Esophagus squamous epithelium (tissue), 5 donors: ENCODE data around the gene DHX29. TPM values are rescaled to one million over a fixed set of nuclear protein-coding genes. Genes with fewer than 3 reads are reported as not detected.

Source experiments
- DNase-seq: peaks from one replicate; lab custom pipeline; 2025; lab: John Stamatoyannopoulos, UW
- H3K27ac ChIP-seq, 4 donors: fragments of 200-600 bp; sonication (generic); one replicate each; pipeline ENCODE4 v1.5.1; 2016 to 2019; ENCODE audit warnings: mild to moderate bottlenecking in 1 of 4
- H3K27me3 ChIP-seq, 4 donors: fragments of 200-600 bp; sonication (generic); 1 replicate in 3 of 4; 2 replicates in 1 of 4; pipeline versions ENCODE4 v1.5.1 to v1.6.0; 2017 to 2021; ENCODE audit warnings: antibody characterized with exemption in 1 of 4
- H3K36me3 ChIP-seq, 3 donors: fragments of 200-600 bp; sonication (generic); one replicate each; pipeline ENCODE4 v1.5.1; 2016 to 2019
- H3K4me1 ChIP-seq, 3 donors: fragments of 200-600 bp; sonication (generic); one replicate each; pipeline ENCODE4 v1.5.1; 2017 to 2019
- H3K4me3 ChIP-seq, 4 donors: fragments of 200-600 bp; sonication (generic); 1 replicate in 3 of 4; 2 replicates in 1 of 4; pipeline ENCODE4 v1.5.1; 2016 to 2019; ENCODE audit warnings: mild to moderate bottlenecking in 2 of 4, moderate library complexity in 1 of 4
- H3K9me3 ChIP-seq, 3 donors: fragments of 200-600 bp; sonication (generic); one replicate each; pipeline ENCODE4 v1.5.1; 2016 to 2019
- POLR2A ChIP-seq, 4 donors: fragments of 450-650 bp; IDR thresholded peaks; one replicate each; pipeline ENCODE4 v1.6.1; 2017; ENCODE audit warnings: antibody characterized with exemption in 4 of 4, mild to moderate bottlenecking in 4 of 4, moderate library complexity in 3 of 4
- WGBS, 2 donors: methylation state at CpG; one replicate each; pipeline ENCODE4 v1.1.5; 2018; 5-methylcytosine and 5-hydroxymethylcytosine counted together
- intact Hi-C: fragments of 100-400 bp; cut with DNase I; formaldehyde crosslinking; loops from one replicate; pipeline ENCODE4 v1.15.0; 2022
- total RNA-seq, 4 donors: library from RNA; depleted of rRNA; stranded (reverse); fragments of >200 nt; gene quantifications; one replicate each; pipeline ENCODE4 v1.1.0, GENCODE V29; 2016
- TF ChIP-seq, protein P1 (sequence below), 6 experiments: fragments of 450-650 bp in 4 of 6; fragments of 200-600 bp in 2 of 6; sonication (generic) in 2 of 6; IDR thresholded peaks; one replicate each; pipeline ENCODE4 v1.5.1; 2016 to 2019; ENCODE audit warnings: antibody characterized with exemption in 6 of 6, mild to moderate bottlenecking in 4 of 6, moderate library complexity in 4 of 6
- donor health status: DM: yes; HTN: yes; CAD: no.

The DHX29 gene
- total RNA-seq, 4 donors from 2014 or later: 14.8 to 26.7 (median 26.4) TPM

DNA sequence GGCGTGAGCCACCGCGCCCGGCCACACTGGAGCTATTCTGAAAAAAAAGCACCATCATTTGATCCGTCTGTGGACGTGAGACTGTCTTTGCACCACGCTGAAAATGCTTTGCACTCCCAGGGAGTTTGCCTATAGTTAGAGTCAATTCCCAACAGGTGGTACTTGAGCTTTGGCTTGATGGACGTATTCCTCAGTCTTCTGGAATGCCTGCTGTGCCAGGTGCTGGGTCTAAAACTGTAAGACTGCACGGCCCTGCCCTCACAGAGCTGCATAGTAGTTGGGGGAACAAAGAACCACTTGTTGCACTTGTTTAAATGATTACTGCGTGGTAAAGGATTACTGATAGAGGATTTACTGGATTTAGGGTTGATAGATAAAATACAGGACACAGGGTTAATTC is 70.7 kb downstream of the DHX29 start:
- 73 to 85% methylated on average over 3 to 10 of the region's 10 CpGs for WGBS, 2 donors
- intact Hi-C loops: loop anchor here (10.0 kb wide), 1 partner anchor 58 kb away; no protein-coding TSS in a partner anchor
- Histone ChIP-seq H3K9me3 (no peaks in the 10 kb centered on the region), H3K36me3 (no peaks in the 10 kb centered on the region), H3K27me3 (peaks cover 0 to 74% (median 7%) of the 10 kb centered on the region in 4 donors), H3K4me1 (peaks cover 18 to 31% (median 22%) of the 10 kb centered on the region in 3 donors), H3K27ac (no peak overlapping the region), H3K4me3 (no peak overlapping the region)
- no peak for DNase-seq
- no peak for TF ChIP-seq POLR2A (IDR thresholded peaks at IDR 0.05)
- TF ChIP-seq, protein P1, sequence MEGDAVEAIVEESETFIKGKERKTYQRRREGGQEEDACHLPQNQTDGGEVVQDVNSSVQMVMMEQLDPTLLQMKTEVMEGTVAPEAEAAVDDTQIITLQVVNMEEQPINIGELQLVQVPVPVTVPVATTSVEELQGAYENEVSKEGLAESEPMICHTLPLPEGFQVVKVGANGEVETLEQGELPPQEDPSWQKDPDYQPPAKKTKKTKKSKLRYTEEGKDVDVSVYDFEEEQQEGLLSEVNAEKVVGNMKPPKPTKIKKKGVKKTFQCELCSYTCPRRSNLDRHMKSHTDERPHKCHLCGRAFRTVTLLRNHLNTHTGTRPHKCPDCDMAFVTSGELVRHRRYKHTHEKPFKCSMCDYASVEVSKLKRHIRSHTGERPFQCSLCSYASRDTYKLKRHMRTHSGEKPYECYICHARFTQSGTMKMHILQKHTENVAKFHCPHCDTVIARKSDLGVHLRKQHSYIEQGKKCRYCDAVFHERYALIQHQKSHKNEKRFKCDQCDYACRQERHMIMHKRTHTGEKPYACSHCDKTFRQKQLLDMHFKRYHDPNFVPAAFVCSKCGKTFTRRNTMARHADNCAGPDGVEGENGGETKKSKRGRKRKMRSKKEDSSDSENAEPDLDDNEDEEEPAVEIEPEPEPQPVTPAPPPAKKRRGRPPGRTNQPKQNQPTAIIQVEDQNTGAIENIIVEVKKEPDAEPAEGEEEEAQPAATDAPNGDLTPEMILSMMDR (IDR thresholded peaks at IDR 0.05): no peak

- Histone ChIP-seq H3K27ac (peak overlapping the region in 2 of 4 donors; percentile 4 to 21), H3K36me3 (no peaks in the 10 kb centered on the region), H3K4me3 (peak overlapping the region; percentile 49 to 77 (median 64)), H3K4me1 (peaks cover 26 to 44% (median 35%) of the 10 kb centered on the region in 3 donors), H3K27me3 (peaks cover 7 to 91% (median 16%) of the 10 kb centered on the region in 4 donors), H3K9me3 (no peaks in the 10 kb centered on the region)
- no peak for DNase-seq
- TF ChIP-seq, protein P1 (IDR thresholded peaks at IDR 0.05): no peak
- TF ChIP-seq POLR2A (IDR thresholded peaks at IDR 0.05): no peak
- 1 to 4% methylated on average over 13 to 26 of the region's 31 CpGs for WGBS, 2 donors
- intact Hi-C loops: loop anchor here (10.0 kb wide), 1 partner anchor 61 kb away; no protein-coding TSS in a partner anchor
Observed at GRCh38 chr5:55234121-55234700, 73.3 kb downstream of the DHX29 start.

- H3K36me3 ChIP-seq: no peaks in the 10 kb centered on the region
- 1% methylated on average over 11 of the region's 106 CpGs; no CpG with 5 or more reads in 1 of the 2 donors for WGBS, 2 donors
- peak within 1 kb of the TSS; percentile 40 to 69 (median 54) for H3K27ac ChIP-seq
- peaks cover 26 to 44% (median 35%) of the 10 kb centered on the region in 3 donors for H3K4me1 ChIP-seq
- H3K4me3 ChIP-seq: peak within 1 kb of the TSS; percentile 49 to 77 (median 64)
- intact Hi-C loops: loop anchor here (10.0 kb wide), 1 partner anchor 62 kb away; no protein-coding TSS in a partner anchor
- H3K9me3 ChIP-seq: no peaks in the 10 kb centered on the region
- peak in 1 of 4 donors; percentile 37 for TF ChIP-seq POLR2A (IDR thresholded peaks at IDR 0.05)
- TF ChIP-seq, protein P1 (IDR thresholded peaks at IDR 0.05): peak in 1 of 6 experiments; percentile 15
- peaks cover 7 to 99% (median 17%) of the 10 kb centered on the region in 4 donors for H3K27me3 ChIP-seq
- DNase-seq: no peak
Observed at GRCh38 chr5:55232985-55233928, 74.2 kb downstream of the DHX29 start, which contains the start of gene CCNO. Gene CCNO (minus strand): TSS chr5:55233608. CDS start chr5:55233523, 85 bp downstream.

- no peak for DNase-seq
- Histone ChIP-seq H3K27me3 (peaks cover 7 to 100% (median 22%) of the 10 kb centered on the region in 4 donors), H3K4me3 (peak overlapping the region; percentile 49 to 77 (median 64)), H3K36me3 (no peaks in the 10 kb centered on the region), H3K4me1 (peaks cover 30 to 50% (median 39%) of the 10 kb centered on the region in 3 donors), H3K9me3 (no peaks in the 10 kb centered on the region), H3K27ac (peak overlapping the region; percentile 40 to 69 (median 54))
- TF ChIP-seq, protein P1 (IDR thresholded peaks at IDR 0.05): no peak
- no peak for TF ChIP-seq POLR2A (IDR thresholded peaks at IDR 0.05)
- 1 to 3% methylated on average over 26 to 35 of the region's 45 CpGs for WGBS, 2 donors
- intact Hi-C loops: loop anchor here (10.0 kb wide), 1 partner anchor 62 kb away; no protein-coding TSS in a partner anchor
Observed at GRCh38 chr5:55232271-55232984, 75.1 kb downstream of the DHX29 start.
